ENCODE measurements around the gene MDM1. TPM values are rescaled to one million over a fixed set of nuclear protein-coding genes. Genes with fewer than 3 reads are reported as not detected.

MDM1 gene
- polyA plus RNA-seq (ENCODE audit: insufficient read length), result 46.2 TPM
- long read RNA-seq, donor 1, partial matches to known transcripts, result 0 of 4 reads
- long read RNA-seq, donor 1, other reads (novel, unspliced or antisense), result 0 of 4 reads
- long read RNA-seq, donor 2, partial matches to known transcripts, result 0 of 3 reads
- long read RNA-seq, donor 2, other reads (novel, unspliced or antisense), result 0 of 3 reads
- long read RNA-seq, donor 3, partial matches to known transcripts, result 0 of 5 reads
- long read RNA-seq, donor 3, other reads (novel, unspliced or antisense), result 0 of 5 reads
- long read RNA-seq, donor 4, result 0 reads
- long read RNA-seq, donor 5, partial matches to known transcripts, result 0 of 4 reads
- long read RNA-seq, donor 5, other reads (novel, unspliced or antisense), result 0 of 4 reads
- long read RNA-seq, donor 6, partial matches to known transcripts, result 0 of 5 reads
- long read RNA-seq, donor 6, other reads (novel, unspliced or antisense), result 0 of 5 reads
- long read RNA-seq, donor 7, partial matches to known transcripts, result 5 of 11 reads
- long read RNA-seq, donor 7, other reads (novel, unspliced or antisense), result 0 of 11 reads
- long read RNA-seq, donor 8, partial matches to known transcripts, result 0 of 2 reads
- long read RNA-seq, donor 8, other reads (novel, unspliced or antisense), result 0 of 2 reads

- peak; percentile 98 for DNase-seq
Observed at GRCh38 chr12:68331869-68332727, at the start of gene MDM1. Gene MDM1 (minus strand): TSS chr12:68332362. CDS start chr12:68332245, 117 bp downstream.

GRCh38 chr12:68381476-68382219 lies 49.5 kb upstream of the MDM1 start:
- DNase-seq, result no peak

GRCh38 chr12:68378872-68379606 lies 46.9 kb upstream of the MDM1 start:
- no peak for DNase-seq

- no peak for DNase-seq
Observed at GRCh38 chr12:68377881-68378280, 45.7 kb upstream of the MDM1 start.

GRCh38 chr12:68376901-68377300 lies 44.7 kb upstream of the MDM1 start:
- no peak for DNase-seq

GRCh38 chr12:68375756-68376695 lies 43.9 kb upstream of the MDM1 start:
- DNase-seq, result no peak

- no peak for DNase-seq
Observed at GRCh38 chr12:68374307-68374982, 42.3 kb upstream of the MDM1 start.

- DNase-seq, result no peak
Observed at GRCh38 chr12:68370667-68371066, 38.5 kb upstream of the MDM1 start.

- DNase-seq, result no peak
Observed at GRCh38 chr12:68370006-68370590, 37.9 kb upstream of the MDM1 start.

- DNase-seq, result no peak
Observed at GRCh38 chr12:68368327-68368726, 36.2 kb upstream of the MDM1 start.

- no peak for DNase-seq
Observed at GRCh38 chr12:68367903-68368302, 35.7 kb upstream of the MDM1 start.

- DNase-seq, result no peak
Observed at GRCh38 chr12:68367116-68367515, 35.0 kb upstream of the MDM1 start.

GRCh38 chr12:68364893-68365725 lies 32.9 kb upstream of the MDM1 start:
- peak; percentile 82 for DNase-seq

- no peak for DNase-seq
Observed at GRCh38 chr12:68364328-68364727, 32.2 kb upstream of the MDM1 start.

GRCh38 chr12:68361953-68362352 lies 29.8 kb upstream of the MDM1 start:
- no peak for DNase-seq

- no peak for DNase-seq
Observed at GRCh38 chr12:68359674-68360073, 27.5 kb upstream of the MDM1 start.

GRCh38 chr12:68358532-68359485 lies 26.6 kb upstream of the MDM1 start:
- DNase-seq, result peak; percentile 85
